K562 (cell line): ENCODE data around the gene KCNAB1. TPM values are rescaled to one million over a fixed set of nuclear protein-coding genes. Genes with fewer than 3 reads are reported as not detected.

ENCODE experiments used
- ATAC-seq: fragments of 200-7000 bp; cut with Tn5 transposase; 3 replicates; pipeline ENCODE4 v1.9.1; 2020; ENCODE audit warnings: moderate library complexity
- BruUV-seq: library from RNA; stranded (reverse); fragments of 400-500 nt; replicated peaks from 2 replicates; lab custom pipeline; 2021; lab: Mats Ljungman, UMichigan
- CTCF ChIA-PET: fragments of 300-600 bp; formaldehyde crosslinking; extraction: SDS; loops from one replicate; lab custom pipeline; 2021; ENCODE audit warnings: low intra/inter-chr PET ratio; lab: Yijun Ruan, JAX
- POLR2A ChIA-PET: fragments of 300-600, 350-650 bp; sonication (Branson Sonifier 250); formaldehyde crosslinking; extraction: SDS; loops from one replicate; lab custom pipeline; 2021; ENCODE audit warnings: antibody characterized with exemption, inconsistent platforms; lab: Yijun Ruan, JAX
- DNase-seq, 4 experiments: peaks; one replicate each; pipeline versions ENCODE4 v3.0.0 to v3.0.0-alpha.2; 2011 to 2018; ENCODE audit warnings: low spot score in 3 of 4, mixed read lengths in 3 of 4; ENCODE audit errors: extremely low read depth in 1 of 4
- FAIRE-seq: peaks from 2 replicates; lab custom pipeline; 2011; peaks lifted over from hg19 to GRCh38; lab: Jason Lieb, UNC
- H2AFZ ChIP-seq: 2 replicates; pipeline ENCODE4 v1.6.0; 2011; ENCODE audit warnings: low read depth, low read length, control low read depth, inconsistent platforms
- H3K27ac ChIP-seq: fragments of 200-600 bp; 3 replicates; pipeline ENCODE4 v1.8.0; 2011; ENCODE audit warnings: low read depth, mild to moderate bottlenecking, control low read depth, inconsistent platforms, low read length, moderate library complexity, mixed read lengths; ENCODE audit errors: extremely low read depth
- H3K27me3 ChIP-seq, 2 experiments: fragments of 300-600 bp in 1 of 2; 2 replicates in 1 of 2; 3 replicates in 1 of 2; pipeline versions ENCODE4 v1.6.0 to v1.8.0; 2011; ENCODE audit warnings: inconsistent platforms in 2 of 2, low read length in 2 of 2, mild to moderate bottlenecking in 1 of 2, mixed read lengths in 1 of 2, moderate library complexity in 1 of 2; ENCODE audit not compliant: control insufficient read depth in 2 of 2, insufficient read depth in 2 of 2
- H3K36me3 ChIP-seq: fragments of 300-600 bp; 3 replicates; pipeline ENCODE4 v1.8.0; 2011; ENCODE audit warnings: mild to moderate bottlenecking, low read length, inconsistent platforms; ENCODE audit not compliant: control insufficient read depth, insufficient read depth
- H3K4me1 ChIP-seq, 2 experiments: fragments of 200-600 bp in 1 of 2; replicated peaks in 1 of 2; 2 replicates in 1 of 2; 3 replicates in 1 of 2; pipeline versions ENCODE4 v1.5.1 to v1.8.0; 2011; ENCODE audit warnings: inconsistent platforms in 2 of 2, low read length in 2 of 2, mild to moderate bottlenecking in 1 of 2, mixed read lengths in 1 of 2, moderate library complexity in 1 of 2; ENCODE audit not compliant: control insufficient read depth in 2 of 2, insufficient read depth in 2 of 2
- H3K4me2 ChIP-seq: 2 replicates; pipeline ENCODE4 v1.6.1; 2011; ENCODE audit warnings: low read length, control low read depth, inconsistent platforms, mixed read lengths; ENCODE audit not compliant: insufficient read depth
- H3K4me3 ChIP-seq: fragments of 200-600 bp; sonication (generic), shearing (Covaris generic); 2 replicates; pipeline ENCODE4 v1.5.1; 2016; ENCODE audit warnings: control low read depth, inconsistent platforms
- H3K79me2 ChIP-seq: fragments of 200-600 bp; 3 replicates; pipeline ENCODE4 v1.8.0; 2011; ENCODE audit warnings: low read length, inconsistent platforms; ENCODE audit not compliant: control insufficient read depth, insufficient read depth
- H3K9ac ChIP-seq, 2 experiments: 2 replicates each; pipeline versions ENCODE4 v1.6.0 to v1.6.1; 2011; ENCODE audit warnings: low read depth in 2 of 2, low read length in 2 of 2, control low read depth in 1 of 2, inconsistent platforms in 1 of 2, mild to moderate bottlenecking in 1 of 2, mixed read lengths in 1 of 2; ENCODE audit not compliant: insufficient read depth in 1 of 2
- H3K9me1 ChIP-seq: one replicate; pipeline ENCODE4 v1.6.0; 2011; ENCODE audit warnings: inconsistent platforms, mild to moderate bottlenecking, low read length, moderate library complexity; ENCODE audit not compliant: control insufficient read depth, insufficient read depth
- H3K9me3 ChIP-seq: replicated peaks from 2 replicates; pipeline ENCODE4 v1.5.1; 2011; ENCODE audit warnings: low read depth, low read length, inconsistent platforms; ENCODE audit not compliant: control insufficient read depth, insufficient read depth
- H4K20me1 ChIP-seq: replicated peaks from 2 replicates; pipeline ENCODE4 v1.6.1; 2011; ENCODE audit warnings: low read length, inconsistent platforms, mixed read lengths; ENCODE audit not compliant: control insufficient read depth, insufficient read depth
- CBX3 ChIP-seq, 2 experiments: IDR thresholded peaks; 1 replicate in 1 of 2; 2 replicates in 1 of 2; pipeline ENCODE4 v1.6.1; 2012; ENCODE audit warnings: inconsistent platforms in 2 of 2, low read length in 2 of 2, borderline replicate concordance in 1 of 2, control low read depth in 1 of 2
- EZH2 ChIP-seq: IDR thresholded peaks from 2 replicates; pipeline ENCODE4 v1.6.1; 2012; ENCODE audit warnings: low read depth, mild to moderate bottlenecking, inconsistent platforms, low read length, borderline replicate concordance
- FUS ChIP-seq: fragments of 200-400 bp; formaldehyde crosslinking; optimal IDR thresholded peaks from 2 replicates; pipeline ENCODE3; 2017; ENCODE audit warnings: low read depth, low read length
- GATA2 ChIP-seq: sonication (generic); formaldehyde crosslinking; IDR thresholded peaks from 2 replicates; pipeline ENCODE4 v1.4.0; 2020; ENCODE audit warnings: mild to moderate bottlenecking, missing genetic modification reagents
- MCM3 ChIP-seq: fragments of 450-650 bp; IDR thresholded peaks from 2 replicates; pipeline ENCODE4 v1.6.1; 2016
- MIER1 ChIP-seq: fragments of 450-650 bp; IDR thresholded peaks from 2 replicates; pipeline ENCODE4 v1.6.1; 2016; ENCODE audit warnings: antibody characterized with exemption, mild to moderate bottlenecking, low read depth
- RB1 ChIP-seq: fragments of 450-650 bp; IDR thresholded peaks from 2 replicates; pipeline ENCODE4 v1.6.1; 2017; ENCODE audit warnings: low read depth, mild to moderate bottlenecking
- RBM25 ChIP-seq: fragments of 200-400 bp; formaldehyde crosslinking; IDR thresholded peaks from 2 replicates; pipeline ENCODE4 v1.6.1; 2018; ENCODE audit warnings: low read length, low read depth, moderate library complexity; ENCODE audit not compliant: severe bottlenecking
- SMAD1 ChIP-seq: fragments of 150-350 bp; IDR thresholded peaks from 2 replicates; pipeline ENCODE4 v1.6.1; 2014; ENCODE audit warnings: low read length, low read depth; ENCODE audit not compliant: partially characterized antibody
- TAF15 ChIP-seq: fragments of 200-400 bp; formaldehyde crosslinking; IDR thresholded peaks from 2 replicates; pipeline ENCODE4 v1.6.1; 2017; ENCODE audit warnings: mild to moderate bottlenecking, low read depth, low read length, moderate library complexity
- in situ Hi-C: fragments of 300-500 bp; cut with MboI; formaldehyde crosslinking; loops from 4 replicates; pipeline ENCODE4 v1.15.0; 2018; ENCODE audit warnings: inconsistent platforms, mixed read lengths
- intact Hi-C: fragments of 100-400 bp; cut with micrococcal nuclease; formaldehyde crosslinking; loops from 2 replicates; pipeline ENCODE4 v1.14.2; 2022
- polyA plus RNA-seq, 8 experiments: library from polyadenylated mRNA; depleted of rRNA in 4 of 8; stranded (reverse) in 5 of 8; unstranded in 3 of 8; fragments of >200 nt; fragmentation: Nextera tagmentation in 2 of 8; fragmentation: Illumina TruSeq in 1 of 8; extraction: Ambion mirVana in 2 of 8; extraction: Trizol in 1 of 8; gene quantifications; 2 replicates each; pipeline versions ENCODE4 v1.2.1 to v1.2.3, GENCODE V29; 2011 to 2014; ENCODE audit warnings: inconsistent platforms in 1 of 8, missing spikeins in 1 of 8
- total RNA-seq, 7 experiments: library from RNA; depleted of rRNA in 6 of 7; stranded (reverse); fragments of >200 nt in 6 of 7; fragmentation: Illumina TruSeq in 2 of 7; extraction: Trizol in 2 of 7; gene quantifications; 2 replicates each; pipeline versions ENCODE4 v1.2.1 to v1.2.3, GENCODE V29; 2011 to 2021; ENCODE audit warnings: low replicate concordance in 1 of 7
- TF ChIP-seq, protein P1 (sequence below): fragments of 450-650 bp; formaldehyde crosslinking; IDR thresholded peaks from 2 replicates; pipeline ENCODE4 v1.4.0; 2020; ENCODE audit warnings: mild to moderate bottlenecking, moderate library complexity
- TF ChIP-seq, protein P2 (sequence below): fragments of 450-650 bp; IDR thresholded peaks from 2 replicates; pipeline ENCODE4 v1.6.1; 2014; ENCODE audit warnings: low read depth, mild to moderate bottlenecking, moderate library complexity, borderline replicate concordance
- TF ChIP-seq, protein P3 (sequence below): fragments of 250-450 bp; sonication (Bioruptor Pico); IDR thresholded peaks from 2 replicates; pipeline ENCODE4 v1.4.0; 2020; ENCODE audit warnings: mild to moderate bottlenecking, moderate library complexity
- TF ChIP-seq, protein P4 (sequence below): fragments of 250-450 bp; sonication (Bioruptor Pico); IDR thresholded peaks from 2 replicates; pipeline ENCODE4 v1.4.0; 2020

The KCNAB1 gene
- total and polyA plus RNA-seq, 9 of the 15 experiments (the other 6 are each of a cell fraction or from before 2014, with no cell fraction given): 0.14 to 1.2 (median 0.51) TPM

DNA sequence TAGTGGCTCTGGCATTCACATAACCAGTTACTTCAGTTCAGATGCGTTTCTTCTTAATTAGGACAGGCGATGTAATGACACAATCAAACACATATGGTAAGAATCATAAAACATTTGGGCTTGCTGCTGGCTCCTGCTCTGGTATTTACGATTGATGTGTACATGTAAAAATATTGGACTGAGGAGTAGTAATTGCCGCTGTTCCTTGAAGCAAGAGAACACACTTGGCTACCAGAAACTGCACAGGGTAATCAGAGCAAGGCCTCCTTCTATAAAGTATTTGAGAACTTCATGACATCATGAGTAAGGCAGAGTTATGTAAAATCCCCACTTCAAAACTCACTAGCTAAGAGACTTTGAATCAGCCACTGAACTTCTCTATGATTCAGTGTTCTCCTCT is 276.5 kb downstream of the KCNAB1 start (continued):
- TF ChIP-seq, protein P1, sequence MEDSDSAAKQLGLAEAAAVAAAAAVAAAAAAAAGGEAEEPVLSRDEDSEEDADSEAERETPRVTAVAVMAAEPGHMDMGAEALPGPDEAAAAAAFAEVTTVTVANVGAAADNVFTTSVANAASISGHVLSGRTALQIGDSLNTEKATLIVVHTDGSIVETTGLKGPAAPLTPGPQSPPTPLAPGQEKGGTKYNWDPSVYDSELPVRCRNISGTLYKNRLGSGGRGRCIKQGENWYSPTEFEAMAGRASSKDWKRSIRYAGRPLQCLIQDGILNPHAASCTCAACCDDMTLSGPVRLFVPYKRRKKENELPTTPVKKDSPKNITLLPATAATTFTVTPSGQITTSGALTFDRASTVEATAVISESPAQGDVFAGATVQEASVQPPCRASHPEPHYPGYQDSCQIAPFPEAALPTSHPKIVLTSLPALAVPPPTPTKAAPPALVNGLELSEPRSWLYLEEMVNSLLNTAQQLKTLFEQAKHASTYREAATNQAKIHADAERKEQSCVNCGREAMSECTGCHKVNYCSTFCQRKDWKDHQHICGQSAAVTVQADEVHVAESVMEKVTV (CRISPR knock-in tag): no peak
- TF ChIP-seq, protein P2, sequence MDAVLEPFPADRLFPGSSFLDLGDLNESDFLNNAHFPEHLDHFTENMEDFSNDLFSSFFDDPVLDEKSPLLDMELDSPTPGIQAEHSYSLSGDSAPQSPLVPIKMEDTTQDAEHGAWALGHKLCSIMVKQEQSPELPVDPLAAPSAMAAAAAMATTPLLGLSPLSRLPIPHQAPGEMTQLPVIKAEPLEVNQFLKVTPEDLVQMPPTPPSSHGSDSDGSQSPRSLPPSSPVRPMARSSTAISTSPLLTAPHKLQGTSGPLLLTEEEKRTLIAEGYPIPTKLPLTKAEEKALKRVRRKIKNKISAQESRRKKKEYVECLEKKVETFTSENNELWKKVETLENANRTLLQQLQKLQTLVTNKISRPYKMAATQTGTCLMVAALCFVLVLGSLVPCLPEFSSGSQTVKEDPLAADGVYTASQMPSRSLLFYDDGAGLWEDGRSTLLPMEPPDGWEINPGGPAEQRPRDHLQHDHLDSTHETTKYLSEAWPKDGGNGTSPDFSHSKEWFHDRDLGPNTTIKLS: no peak
- TF ChIP-seq MCM3 (no peak), GATA2 (CRISPR knock-in tag) (no peak), RBM25 (no peak), EZH2 (no peak), FUS (no peak)
- TF ChIP-seq, all 486 proteins: peak for 0

DNA sequence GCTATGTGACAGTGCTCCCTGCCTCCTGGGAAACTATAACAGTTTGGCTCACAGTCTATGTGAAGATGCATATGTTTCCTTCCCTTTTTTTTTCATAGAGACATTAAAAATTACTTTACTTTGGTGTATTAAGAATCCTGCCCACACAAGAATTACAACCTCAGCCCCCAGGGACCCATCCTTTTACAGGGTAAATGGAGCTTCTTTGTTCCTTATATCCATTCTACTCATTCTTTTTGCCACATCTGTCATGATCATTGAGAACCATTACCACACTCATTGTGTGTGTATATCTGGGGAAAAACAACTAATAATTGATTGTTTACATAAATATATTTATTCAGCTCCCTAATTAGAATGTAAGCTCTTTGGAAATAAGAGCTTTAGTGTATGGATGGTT is 277.2 kb downstream of the KCNAB1 start:
- peaks cover 0 to 6% of the 10 kb centered on the region in 2 experiments; a peak in 2 of 5 replicates for H3K27me3 ChIP-seq
- ChIA-PET POLR2A (interaction anchor here (0.8 kb wide), 1 partner anchor 21 kb away, joined by 3 read pairs; no protein-coding TSS in a partner anchor), CTCF (no interaction called here)
- no peak overlapping the region for H3K27ac ChIP-seq
- no peak overlapping the region for H3K9ac ChIP-seq
- ATAC-seq (no peak), DNase-seq (no peak), FAIRE-seq (no peak)
- H2AFZ ChIP-seq: no peak overlapping the region
- no TSS peak for BruUV-seq
- in situ Hi-C loops (loop anchor here (25.0 kb wide), 1 partner anchor 235 kb away; no protein-coding TSS in a partner anchor), intact Hi-C loops (no loop called here)
- H4K20me1 ChIP-seq: no peaks in the 10 kb centered on the region
- H3K4me3 ChIP-seq: no peak overlapping the region
- H3K4me2 ChIP-seq: no peak overlapping the region
- H3K9me1 ChIP-seq: no peaks in the 10 kb centered on the region
- no peaks in the 10 kb centered on the region for H3K36me3 ChIP-seq
- H3K9me3 ChIP-seq: no peaks in the 10 kb centered on the region
- no peaks in the 10 kb centered on the region for H3K79me2 ChIP-seq
- H3K4me1 ChIP-seq: no peaks in the 10 kb centered on the region
- TF ChIP-seq, protein P3, sequence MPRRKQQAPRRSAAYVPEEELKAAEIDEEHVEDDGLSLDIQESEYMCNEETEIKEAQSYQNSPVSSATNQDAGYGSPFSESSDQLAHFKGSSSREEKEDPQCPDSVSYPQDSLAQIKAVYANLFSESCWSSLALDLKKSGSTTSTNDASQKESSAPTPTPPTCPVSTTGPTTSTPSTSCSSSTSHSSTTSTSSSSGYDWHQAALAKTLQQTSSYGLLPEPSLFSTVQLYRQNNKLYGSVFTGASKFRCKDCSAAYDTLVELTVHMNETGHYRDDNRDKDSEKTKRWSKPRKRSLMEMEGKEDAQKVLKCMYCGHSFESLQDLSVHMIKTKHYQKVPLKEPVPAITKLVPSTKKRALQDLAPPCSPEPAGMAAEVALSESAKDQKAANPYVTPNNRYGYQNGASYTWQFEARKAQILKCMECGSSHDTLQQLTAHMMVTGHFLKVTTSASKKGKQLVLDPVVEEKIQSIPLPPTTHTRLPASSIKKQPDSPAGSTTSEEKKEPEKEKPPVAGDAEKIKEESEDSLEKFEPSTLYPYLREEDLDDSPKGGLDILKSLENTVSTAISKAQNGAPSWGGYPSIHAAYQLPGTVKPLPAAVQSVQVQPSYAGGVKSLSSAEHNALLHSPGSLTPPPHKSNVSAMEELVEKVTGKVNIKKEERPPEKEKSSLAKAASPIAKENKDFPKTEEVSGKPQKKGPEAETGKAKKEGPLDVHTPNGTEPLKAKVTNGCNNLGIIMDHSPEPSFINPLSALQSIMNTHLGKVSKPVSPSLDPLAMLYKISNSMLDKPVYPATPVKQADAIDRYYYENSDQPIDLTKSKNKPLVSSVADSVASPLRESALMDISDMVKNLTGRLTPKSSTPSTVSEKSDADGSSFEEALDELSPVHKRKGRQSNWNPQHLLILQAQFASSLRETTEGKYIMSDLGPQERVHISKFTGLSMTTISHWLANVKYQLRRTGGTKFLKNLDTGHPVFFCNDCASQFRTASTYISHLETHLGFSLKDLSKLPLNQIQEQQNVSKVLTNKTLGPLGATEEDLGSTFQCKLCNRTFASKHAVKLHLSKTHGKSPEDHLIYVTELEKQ (CRISPR knock-in tag): no peak
- TF ChIP-seq TAF15 (no peak), CBX3 (IDR thresholded peaks at IDR 0.05; ENCODE audit: borderline replicate concordance in 1 of 2, low read length in 2 of 2) (no peak), RB1 (no peak), SMAD1 (no peak), MIER1 (no peak)
- TF ChIP-seq, protein P4, sequence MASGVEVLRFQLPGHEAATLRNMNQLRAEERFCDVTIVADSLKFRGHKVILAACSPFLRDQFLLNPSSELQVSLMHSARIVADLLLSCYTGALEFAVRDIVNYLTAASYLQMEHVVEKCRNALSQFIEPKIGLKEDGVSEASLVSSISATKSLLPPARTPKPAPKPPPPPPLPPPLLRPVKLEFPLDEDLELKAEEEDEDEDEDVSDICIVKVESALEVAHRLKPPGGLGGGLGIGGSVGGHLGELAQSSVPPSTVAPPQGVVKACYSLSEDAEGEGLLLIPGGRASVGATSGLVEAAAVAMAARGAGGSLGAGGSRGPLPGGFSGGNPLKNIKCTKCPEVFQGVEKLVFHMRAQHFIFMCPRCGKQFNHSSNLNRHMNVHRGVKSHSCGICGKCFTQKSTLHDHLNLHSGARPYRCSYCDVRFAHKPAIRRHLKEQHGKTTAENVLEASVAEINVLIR: no peak
